ENCODE measurements around the gene CERKL.

The CERKL gene

GRCh38 chr2:181623159-181623558 lies 33.7 kb downstream of the CERKL start:
- DNase-seq = no peak

GRCh38 chr2:181621779-181622490 lies 35.0 kb downstream of the CERKL start:
- DNase-seq = no peak

GRCh38 chr2:181619516-181619915 lies 37.4 kb downstream of the CERKL start:
- no peak for DNase-seq

- no peak for DNase-seq
Measured at GRCh38 chr2:181616715-181617114, 40.2 kb downstream of the CERKL start.

- no peak for DNase-seq
Measured at GRCh38 chr2:181614874-181615638, 41.8 kb downstream of the CERKL start.

GRCh38 chr2:181613241-181613640 lies 43.7 kb downstream of the CERKL start:
- no peak for DNase-seq

GRCh38 chr2:181607629-181608590 lies 49.0 kb downstream of the CERKL start:
- no peak for DNase-seq

- DNase-seq = no peak
Measured at GRCh38 chr2:181605889-181606837, 50.7 kb downstream of the CERKL start.

- no peak for DNase-seq
Measured at GRCh38 chr2:181602017-181602416, 54.9 kb downstream of the CERKL start.

- no peak for DNase-seq
Measured at GRCh38 chr2:181596556-181596955, 60.3 kb downstream of the CERKL start.

GRCh38 chr2:181594322-181594721 lies 62.6 kb downstream of the CERKL start:
- DNase-seq = no peak

- no peak for DNase-seq
Measured at GRCh38 chr2:181589779-181590178, 67.1 kb downstream of the CERKL start.

- no peak for DNase-seq
Measured at GRCh38 chr2:181588546-181588945, 68.4 kb downstream of the CERKL start.

GRCh38 chr2:181586569-181587081 lies 70.3 kb downstream of the CERKL start:
- DNase-seq = no peak

- no peak for DNase-seq
Measured at GRCh38 chr2:181585732-181586131, 71.2 kb downstream of the CERKL start.

GRCh38 chr2:181581534-181581933 lies 75.4 kb downstream of the CERKL start:
- DNase-seq = no peak

- no peak for DNase-seq
Measured at GRCh38 chr2:181578829-181579228, 78.1 kb downstream of the CERKL start.

- DNase-seq = no peak
Measured at GRCh38 chr2:181576431-181576830, 80.5 kb downstream of the CERKL start.

GRCh38 chr2:181575650-181576025 lies 81.3 kb downstream of the CERKL start:
- no peak for DNase-seq

GRCh38 chr2:181575024-181575649 lies 81.8 kb downstream of the CERKL start:
- DNase-seq = no peak

- no peak for DNase-seq
Measured at GRCh38 chr2:181574321-181574720, 82.6 kb downstream of the CERKL start.

All from activated CD4-positive, alpha-beta T cell treated with anti-CD3 and anti-CD28 coated beads, Interleukin-10, Interleukin-2, amounts not matched to agents 100 ng/mL and 50 ng/mL, durations not matched to agents 16 hours and 8 hours (primary cell).